SK-MEL-5 (cell line): ENCODE measurements around the gene NR4A2. TPM values are rescaled to one million over a fixed set of nuclear protein-coding genes. Genes with fewer than 3 reads are reported as not detected.

Source experiments
- DNase-seq: peaks from one replicate; pipeline ENCODE4 v3.0.0-alpha.2; 2016; ENCODE audit warnings: low read depth, low spot score
- in situ Hi-C: cut with HindIII; loops from 2 replicates; pipeline ENCODE4 v1.10.0; 2016; ENCODE audit warnings: low sequenced_read_pairs, high pct_unique_total_duplicates, low pct_unique_long_range_greater_than_20kb
- total RNA-seq: library from RNA; depleted of rRNA; stranded (reverse); fragments of >200 nt; shearing (Covaris generic); gene quantifications from 2 replicates; pipeline ENCODE4 v1.2.3, GENCODE V29; 2014

Gene NR4A2
- total RNA-seq, 1 experiment from 2014 or later = 5.2 TPM

DNA sequence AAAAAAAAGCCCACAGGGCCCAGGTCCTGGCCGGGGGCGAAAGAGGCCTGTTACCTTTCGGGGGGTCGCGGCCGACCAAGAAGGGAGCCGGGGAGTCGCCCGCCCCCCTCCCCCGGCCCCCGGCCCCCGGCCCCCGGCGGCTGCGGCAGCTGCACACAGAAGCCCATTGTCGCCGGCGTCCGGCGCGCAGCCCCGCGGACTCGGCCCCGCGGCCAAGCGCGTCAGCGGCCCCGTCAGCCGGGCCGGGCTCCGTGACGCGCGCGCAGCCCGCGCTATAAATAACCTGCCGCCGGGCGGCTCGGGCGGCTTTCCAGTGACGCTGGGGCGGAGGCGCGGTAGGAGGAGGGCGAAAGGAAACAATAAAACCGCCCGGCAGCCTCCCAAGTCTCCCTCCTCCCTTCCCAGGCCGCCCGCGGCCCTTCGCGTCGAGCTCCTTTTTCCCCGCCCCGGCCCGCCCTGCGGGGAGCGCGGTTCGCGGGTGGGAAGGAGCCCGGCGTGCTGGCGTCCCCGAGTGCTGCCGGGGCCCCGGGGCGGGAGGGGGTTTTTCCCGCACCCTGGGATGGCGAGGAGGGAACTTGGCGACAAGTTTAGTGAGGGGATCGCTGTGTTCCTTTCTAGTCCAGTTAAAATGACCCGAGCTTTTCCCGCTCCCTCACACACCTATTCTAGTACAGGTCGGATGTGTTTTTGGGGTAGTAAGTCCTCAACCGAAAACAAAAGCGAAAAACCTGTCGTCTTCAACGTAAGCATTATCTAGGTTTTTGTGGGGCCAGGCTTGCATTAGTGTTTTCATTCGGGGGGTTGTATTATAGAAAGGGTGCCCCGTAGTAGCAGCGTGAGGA lies 10.0 kb upstream of the NR4A2 start:
- in situ Hi-C loops = no loop called here
- DNase-seq = peak; percentile 91

- in situ Hi-C loops = no loop called here
- peak; percentile 97 for DNase-seq
Measured at GRCh38 chr2:156341452-156342253, 9.1 kb upstream of the NR4A2 start.

- peak; percentile 60 for DNase-seq
- in situ Hi-C loops = no loop called here
Measured at GRCh38 chr2:156340804-156341451, 8.4 kb upstream of the NR4A2 start.

DNA sequence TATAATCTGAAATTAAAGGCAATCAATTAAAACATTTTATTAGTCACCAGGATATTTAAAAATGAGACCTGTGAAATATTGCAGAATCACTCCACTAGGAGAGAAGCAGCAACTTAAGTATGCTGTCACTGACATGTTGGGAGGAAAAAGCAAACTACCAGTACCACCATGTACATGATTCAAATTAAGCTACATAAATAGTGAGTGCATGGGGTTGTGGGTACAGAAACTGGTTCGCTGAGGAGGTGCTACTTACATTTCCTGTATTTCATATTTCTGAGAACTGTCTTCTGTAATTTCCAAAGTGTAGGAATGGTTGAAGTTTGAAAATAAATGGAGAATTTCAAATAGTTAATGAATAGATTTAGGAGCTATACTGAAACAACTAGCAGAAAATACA lies 7.9 kb upstream of the NR4A2 start:
- in situ Hi-C loops = no loop called here
- DNase-seq = peak; percentile 31

DNA sequence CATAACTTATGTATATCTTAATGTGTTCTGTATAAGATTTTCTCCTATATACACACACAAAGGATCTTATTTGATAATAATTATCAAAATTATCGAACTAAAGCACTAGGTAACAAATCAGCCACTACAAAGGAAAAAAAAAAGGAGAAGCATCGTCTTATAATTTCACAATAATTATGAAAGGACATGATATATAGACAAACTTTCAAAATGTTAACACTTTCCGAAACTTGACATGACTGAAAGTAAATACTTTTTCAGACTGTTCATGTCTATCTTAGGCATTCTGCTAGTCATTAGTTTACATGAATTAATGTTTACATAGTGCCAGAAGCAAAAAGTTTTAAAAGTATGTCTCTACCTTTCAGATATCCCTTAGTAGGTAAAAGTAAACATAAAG lies 7.3 kb upstream of the NR4A2 start:
- in situ Hi-C loops = no loop called here
- DNase-seq = no peak

DNA sequence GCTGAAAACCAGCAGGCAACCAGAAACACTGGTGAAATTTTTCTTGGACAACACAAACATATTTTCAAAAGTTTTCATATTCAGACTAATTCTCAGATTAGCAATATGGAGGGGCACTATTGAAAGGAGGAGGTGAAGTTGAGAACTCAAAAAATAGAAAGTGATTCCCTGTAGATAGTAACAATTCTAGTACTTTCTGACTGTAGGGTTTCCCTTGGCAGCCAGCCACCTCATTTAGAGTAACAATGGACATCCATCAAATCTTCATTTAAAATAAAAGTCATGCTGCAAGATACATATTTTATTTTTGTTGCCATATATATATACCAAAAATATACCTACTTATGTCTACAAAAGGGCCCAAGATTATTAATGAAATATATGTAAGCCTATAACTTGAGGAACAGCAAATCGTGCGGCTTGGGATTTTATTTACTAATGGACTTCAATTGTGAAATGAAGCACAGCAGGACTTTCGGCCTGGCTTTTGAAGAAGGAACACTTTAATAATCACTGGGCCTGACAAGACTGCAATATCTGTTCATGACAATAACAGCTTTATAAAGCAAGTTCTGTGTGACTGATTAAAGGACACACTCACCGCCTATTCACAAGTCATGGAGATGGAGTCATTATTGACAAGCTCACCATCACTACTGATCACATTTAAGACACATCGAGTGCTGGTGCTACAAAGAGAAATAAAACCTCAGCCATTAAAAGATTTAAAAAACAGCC lies 6.8 kb upstream of the NR4A2 start:
- in situ Hi-C loops = no loop called here
- DNase-seq = peak; percentile 47

GRCh38 chr2:156338578-156338977 lies 6.1 kb upstream of the NR4A2 start:
- in situ Hi-C loops = no loop called here
- peak; percentile 33 for DNase-seq

GRCh38 chr2:156334496-156335478 lies 2.3 kb upstream of the NR4A2 start:
- in situ Hi-C loops = no loop called here
- DNase-seq = peak; percentile 95

DNA sequence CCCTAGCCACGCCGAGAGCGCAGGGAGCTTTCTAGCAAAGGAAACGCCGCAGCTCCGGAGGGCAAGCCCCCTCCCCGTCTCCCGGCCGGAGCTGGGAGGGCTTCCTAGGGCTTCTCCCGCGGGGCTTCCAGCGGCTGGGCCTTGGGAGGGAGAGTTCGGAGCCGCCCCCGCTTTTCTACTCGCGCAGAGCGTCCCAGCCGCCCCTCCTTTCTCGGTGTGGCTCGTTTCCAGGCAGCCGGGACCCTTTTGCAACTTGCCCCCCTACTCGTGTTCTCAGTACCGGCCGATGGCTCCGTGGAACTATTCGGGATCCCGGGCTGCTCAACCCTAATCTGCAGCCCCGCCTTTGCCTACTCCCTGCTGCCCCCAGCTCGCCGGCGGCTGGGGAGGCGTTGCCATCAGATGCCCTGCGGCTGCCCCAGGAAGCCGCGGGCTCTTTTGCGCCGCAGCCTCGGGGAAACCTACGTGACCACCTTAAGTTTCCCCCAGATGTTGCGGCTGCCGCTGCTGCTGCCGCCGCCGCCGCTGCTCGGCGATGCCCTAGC lies 1.5 kb upstream of the NR4A2 start:
- in situ Hi-C loops = no loop called here
- no peak for DNase-seq

DNA sequence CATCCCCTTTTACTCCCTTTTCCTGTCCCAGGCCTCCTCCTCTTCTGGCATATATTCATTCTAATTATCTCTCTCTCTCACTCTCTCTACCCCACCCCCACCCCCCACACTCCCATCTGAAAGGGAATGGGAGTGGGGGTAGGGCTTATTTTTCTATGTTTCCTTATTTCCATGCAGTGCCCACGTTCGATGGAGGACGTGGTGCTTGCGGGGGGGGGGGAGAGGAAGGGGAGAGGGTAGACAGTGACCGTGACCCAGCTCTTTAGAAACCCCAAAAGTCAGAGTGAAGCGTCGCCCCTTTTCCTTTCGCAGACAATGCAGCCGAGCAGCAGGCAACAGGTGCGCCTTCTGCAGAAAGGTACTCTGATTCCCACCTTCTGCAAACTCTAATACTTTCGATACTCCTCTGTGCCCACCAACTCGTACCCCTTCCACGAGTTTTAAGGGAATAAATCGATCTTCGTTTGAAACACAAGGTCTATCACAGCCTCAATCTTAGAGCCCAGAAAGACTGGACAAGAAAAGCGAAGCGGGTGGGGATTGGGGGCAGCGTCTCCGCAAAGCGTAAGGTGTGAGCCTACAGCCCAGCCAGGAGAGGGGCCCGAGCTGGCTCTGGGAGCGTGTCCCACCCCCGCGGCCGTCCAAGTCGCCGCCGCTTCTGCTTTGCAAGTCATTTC lies 891 bp upstream of the NR4A2 start:
- in situ Hi-C loops = no loop called here
- DNase-seq = peak; percentile 77

DNA sequence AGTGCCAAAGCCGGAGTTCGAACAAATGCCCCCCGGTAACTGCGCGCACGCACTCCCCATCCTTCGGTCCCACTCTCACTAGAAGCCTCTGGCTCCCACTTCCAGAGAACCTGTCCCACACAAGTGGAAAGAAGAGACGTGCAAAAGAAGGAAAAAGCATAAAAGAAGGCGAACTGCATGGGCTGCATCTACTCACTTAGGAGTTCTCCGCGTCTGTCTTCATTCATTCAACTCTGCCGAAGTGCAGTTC lies 312 bp downstream of the NR4A2 start:
- DNase-seq = no peak
- in situ Hi-C loops = no loop called here

DNA sequence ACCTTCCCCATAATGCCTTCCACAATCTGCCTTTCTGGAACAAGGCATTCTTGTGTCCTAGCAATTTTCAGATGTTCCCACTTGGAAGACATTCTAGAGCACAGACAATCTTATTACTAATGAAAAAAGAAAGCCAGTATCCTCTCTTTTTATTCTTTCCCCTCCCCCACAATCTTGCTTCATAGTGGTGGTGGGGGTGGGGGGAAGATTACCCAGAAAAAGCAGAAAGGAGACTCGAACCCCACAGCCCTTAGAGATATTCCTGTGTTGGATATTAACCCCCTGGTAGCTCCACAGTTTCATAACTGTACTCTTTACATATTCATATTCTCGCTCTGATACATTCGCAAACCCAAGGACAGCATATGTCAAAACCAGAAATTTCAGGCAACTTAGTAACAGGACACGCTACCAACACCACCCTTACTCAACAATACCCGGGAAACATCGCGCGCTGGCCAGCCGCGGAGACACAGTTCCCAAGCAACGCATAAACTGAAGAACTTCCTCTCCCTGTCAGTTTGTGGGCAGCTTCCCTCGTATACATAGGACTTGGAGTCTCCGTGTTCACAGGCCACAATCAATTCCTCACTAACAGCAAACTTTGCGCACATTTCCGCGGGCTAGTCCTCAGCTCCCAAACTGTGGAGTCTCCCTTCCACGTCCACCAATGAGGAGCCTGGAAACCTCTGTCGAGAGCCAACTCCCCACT lies 793 bp downstream of the NR4A2 start:
- in situ Hi-C loops = no loop called here
- DNase-seq = peak; percentile 53

GRCh38 chr2:156329927-156330726 lies 2.4 kb downstream of the NR4A2 start:
- DNase-seq = no peak
- in situ Hi-C loops = no loop called here

- in situ Hi-C loops = no loop called here
- DNase-seq = no peak
Measured at GRCh38 chr2:156329031-156329926, 3.2 kb downstream of the NR4A2 start.
